ENCODE measurements around the gene GLIS1. TPM values are rescaled to one million over a fixed set of nuclear protein-coding genes. Genes with fewer than 3 reads are reported as not detected.

Gene GLIS1
- total RNA-seq, 1 donor from 2014 or later = 1.6 TPM

GRCh38 chr1:53725238-53725689 is 13.7 kb downstream of the GLIS1 start:
- no peaks in the 10 kb centered on the region for H3K9me3 Mint-ChIP-seq
- H3K36me3 Mint-ChIP-seq = no peaks in the 10 kb centered on the region
- no peak for DNase-seq (ENCODE audit: low spot score in 2 of 2, unreplicated experiment in 2 of 2)
- H3K27me3 Mint-ChIP-seq (ENCODE audit: low read depth) = no peaks in the 10 kb centered on the region
- TF ChIP-seq, protein P1, sequence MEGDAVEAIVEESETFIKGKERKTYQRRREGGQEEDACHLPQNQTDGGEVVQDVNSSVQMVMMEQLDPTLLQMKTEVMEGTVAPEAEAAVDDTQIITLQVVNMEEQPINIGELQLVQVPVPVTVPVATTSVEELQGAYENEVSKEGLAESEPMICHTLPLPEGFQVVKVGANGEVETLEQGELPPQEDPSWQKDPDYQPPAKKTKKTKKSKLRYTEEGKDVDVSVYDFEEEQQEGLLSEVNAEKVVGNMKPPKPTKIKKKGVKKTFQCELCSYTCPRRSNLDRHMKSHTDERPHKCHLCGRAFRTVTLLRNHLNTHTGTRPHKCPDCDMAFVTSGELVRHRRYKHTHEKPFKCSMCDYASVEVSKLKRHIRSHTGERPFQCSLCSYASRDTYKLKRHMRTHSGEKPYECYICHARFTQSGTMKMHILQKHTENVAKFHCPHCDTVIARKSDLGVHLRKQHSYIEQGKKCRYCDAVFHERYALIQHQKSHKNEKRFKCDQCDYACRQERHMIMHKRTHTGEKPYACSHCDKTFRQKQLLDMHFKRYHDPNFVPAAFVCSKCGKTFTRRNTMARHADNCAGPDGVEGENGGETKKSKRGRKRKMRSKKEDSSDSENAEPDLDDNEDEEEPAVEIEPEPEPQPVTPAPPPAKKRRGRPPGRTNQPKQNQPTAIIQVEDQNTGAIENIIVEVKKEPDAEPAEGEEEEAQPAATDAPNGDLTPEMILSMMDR (IDR thresholded peaks at IDR 0.05; ENCODE audit: unreplicated experiment) = no peak
- H3K4me3 Mint-ChIP-seq = no peak overlapping the region
- peaks cover 18% of the 10 kb centered on the region for H3K4me1 Mint-ChIP-seq
- no peak overlapping the region for H3K27ac Mint-ChIP-seq

GRCh38 chr1:53722025-53722424 is 16.9 kb downstream of the GLIS1 start:
- DNase-seq (ENCODE audit: low spot score in 2 of 2, unreplicated experiment in 2 of 2) = no peak
- Mint-ChIP-seq H3K27me3 (ENCODE audit: low read depth) (peaks cover 12% of the 10 kb centered on the region), H3K4me1 (no peaks in the 10 kb centered on the region), H3K9me3 (no peaks in the 10 kb centered on the region), H3K27ac (no peak overlapping the region), H3K4me3 (no peak overlapping the region), H3K36me3 (no peaks in the 10 kb centered on the region)
- TF ChIP-seq, protein P1 (IDR thresholded peaks at IDR 0.05; ENCODE audit: unreplicated experiment) = no peak

DNA sequence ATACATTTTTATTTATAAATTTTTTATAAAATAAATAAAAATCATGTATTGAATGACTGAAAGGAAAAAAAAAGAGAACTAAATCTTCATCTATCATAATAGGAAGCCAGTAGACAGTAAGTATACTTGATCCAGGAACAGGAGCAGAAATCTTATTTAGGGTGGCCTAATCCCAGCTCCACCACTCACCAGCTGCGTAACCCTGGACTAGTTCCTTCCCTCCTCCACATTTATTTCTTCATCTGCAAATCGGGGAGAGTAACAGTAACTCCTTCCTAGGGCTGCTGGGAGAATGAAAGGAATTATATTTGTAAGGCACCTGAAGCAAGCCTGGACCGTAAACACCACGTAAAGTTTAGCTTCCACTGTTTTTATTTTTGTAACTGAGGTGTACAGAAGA is 17.9 kb downstream of the GLIS1 start:
- H3K4me3 Mint-ChIP-seq = no peak overlapping the region

DNA sequence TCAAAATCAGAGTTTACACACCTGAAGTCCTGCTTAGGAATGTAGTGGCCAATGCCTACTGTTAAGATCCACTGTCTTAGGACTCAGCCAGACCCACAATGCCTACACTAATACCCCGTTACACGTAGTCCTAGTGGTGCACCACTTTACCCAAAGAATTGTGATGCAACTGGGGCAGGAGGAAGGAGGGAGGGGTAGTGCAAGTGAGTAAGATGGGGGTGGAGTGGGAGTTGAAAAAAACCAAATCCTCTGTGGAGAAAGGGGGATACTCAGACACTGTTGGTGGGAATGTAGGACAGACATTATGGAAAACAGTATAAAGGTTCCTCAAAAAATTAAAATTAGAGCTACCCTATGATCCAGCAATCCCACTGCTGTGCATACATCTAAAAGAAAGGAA is 19.5 kb downstream of the GLIS1 start:
- Mint-ChIP-seq H3K9me3 (no peaks in the 10 kb centered on the region), H3K4me1 (no peaks in the 10 kb centered on the region), H3K36me3 (no peaks in the 10 kb centered on the region), H3K27ac (no peak overlapping the region), H3K4me3 (no peak overlapping the region), H3K27me3 (ENCODE audit: low read depth) (peaks cover 12% of the 10 kb centered on the region)
- TF ChIP-seq, protein P1 (IDR thresholded peaks at IDR 0.05; ENCODE audit: unreplicated experiment) = no peak
- DNase-seq (ENCODE audit: low spot score in 2 of 2, unreplicated experiment in 2 of 2) = no peak

More for the DNA sequence above, 17.9 kb downstream of the GLIS1 start:
- TF ChIP-seq, protein P1 (IDR thresholded peaks at IDR 0.05; ENCODE audit: unreplicated experiment) = no peak
- H3K4me1 Mint-ChIP-seq = no peaks in the 10 kb centered on the region
- no peaks in the 10 kb centered on the region for H3K36me3 Mint-ChIP-seq
- no peaks in the 10 kb centered on the region for H3K9me3 Mint-ChIP-seq
- H3K27ac Mint-ChIP-seq = no peak overlapping the region
- peaks cover 12% of the 10 kb centered on the region for H3K27me3 Mint-ChIP-seq (ENCODE audit: low read depth)
- DNase-seq (ENCODE audit: low spot score in 2 of 2, unreplicated experiment in 2 of 2) = no peak

DNA sequence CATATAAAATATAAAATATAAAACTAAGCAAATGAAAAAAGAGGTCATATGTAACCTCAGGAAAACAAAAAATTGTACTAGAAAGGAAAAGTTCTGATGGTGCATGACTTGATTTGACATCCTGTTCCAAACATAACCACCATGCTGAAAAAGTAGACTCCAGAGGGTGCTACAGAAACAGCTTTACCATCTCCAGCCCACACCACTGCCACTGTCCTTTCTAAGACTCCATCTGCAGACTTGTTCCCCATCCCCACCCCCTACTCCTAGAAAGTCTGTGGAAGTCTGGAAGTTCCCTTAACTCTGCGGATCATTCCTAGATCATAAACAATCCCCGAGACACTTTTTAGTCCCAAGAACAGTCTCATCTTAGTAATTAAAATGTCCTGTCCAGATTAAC is 20.5 kb downstream of the GLIS1 start:
- TF ChIP-seq, protein P1 (IDR thresholded peaks at IDR 0.05; ENCODE audit: unreplicated experiment) = no peak
- peaks cover 12% of the 10 kb centered on the region for H3K27me3 Mint-ChIP-seq (ENCODE audit: low read depth)
- no peak for DNase-seq (ENCODE audit: low spot score in 2 of 2, unreplicated experiment in 2 of 2)
- H3K9me3 Mint-ChIP-seq = no peaks in the 10 kb centered on the region
- H3K4me3 Mint-ChIP-seq = no peak overlapping the region
- H3K36me3 Mint-ChIP-seq = no peaks in the 10 kb centered on the region
- H3K4me1 Mint-ChIP-seq = no peaks in the 10 kb centered on the region
- H3K27ac Mint-ChIP-seq = no peak overlapping the region

All from mesothelial cell of epicardium (in vitro differentiated cells).